GM12865 (cell line): ENCODE measurements around the gene HTR4.
"Not testable (repeated sequence)": the region's sequence is repeated elsewhere in the genome, so short reads cannot be mapped to it uniquely, and the experiment has no call there.

Experiments
- DNase-seq: peaks from one replicate; pipeline ENCODE4 v3.0.0; 2010; ENCODE audit warnings: low read depth
- H3K4me3 ChIP-seq: 2 replicates; pipeline ENCODE4 v1.5.1; 2011; ENCODE audit warnings: mild to moderate bottlenecking, low read depth, low read length, control low read depth
- CTCF ChIP-seq: IDR thresholded peaks from 2 replicates; pipeline ENCODE4 v1.5.1; 2011; ENCODE audit warnings: low read length, control low read depth, low read depth, inconsistent platforms; ENCODE audit not compliant: insufficient read depth; ENCODE audit errors: missing control alignments

HTR4 gene

GRCh38 chr5:148471379-148471778 is 182.9 kb downstream of the HTR4 start:
- H3K4me3 ChIP-seq, result no peak overlapping the region
- TF ChIP-seq CTCF, result no peak
- DNase-seq, result no peak

GRCh38 chr5:148469501-148469935 is 184.8 kb downstream of the HTR4 start:
- TF ChIP-seq CTCF, result no peak
- H3K4me3 ChIP-seq, result no peak overlapping the region
- DNase-seq, result no peak

GRCh38 chr5:148468746-148469145 is 185.6 kb downstream of the HTR4 start:
- DNase-seq, H3K4me3 ChIP-seq: not testable (repeated sequence)

GRCh38 chr5:148467958-148468357 is 186.4 kb downstream of the HTR4 start:
- no peak for DNase-seq
- H3K4me3 ChIP-seq, result no peak overlapping the region
- TF ChIP-seq CTCF, result no peak

- TF ChIP-seq CTCF, result no peak
- H3K4me3 ChIP-seq, result no peak overlapping the region
- no peak for DNase-seq
Observed at GRCh38 chr5:148466236-148466580, 188.1 kb downstream of the HTR4 start.

GRCh38 chr5:148465381-148466235 is 188.7 kb downstream of the HTR4 start:
- TF ChIP-seq CTCF, result no peak
- DNase-seq, result no peak
- H3K4me3 ChIP-seq, result no peak overlapping the region

- H3K4me3 ChIP-seq, result no peak overlapping the region
- TF ChIP-seq CTCF, result no peak
- no peak for DNase-seq
Observed at GRCh38 chr5:148459669-148460068, 194.7 kb downstream of the HTR4 start.
